Measurements from ENCODE around the gene IFNA5. TPM values are rescaled to one million over a fixed set of nuclear protein-coding genes. Genes with fewer than 3 reads are reported as not detected.

Gene IFNA5
- total and polyA plus RNA-seq, 2 of the 13 experiments (the other 11 are each of a cell fraction or from before 2014, with no cell fraction given) = not detected

GRCh38 chr9:21350787-21351186 lies 45.7 kb upstream of the IFNA5 start, which contains the start of gene IFNA6:
TSS of gene IFNA6 (minus strand) at chr9:21350887. CDS start at chr9:21350887, 0 bp downstream.
- no peak for ATAC-seq
- Histone ChIP-seq H3K27ac (ENCODE audit: extremely low read length, insufficient read depth, low read length) (no peak within 1 kb of the TSS), H3K79me2 (ENCODE audit: insufficient read depth, low read length) (no peaks in the 10 kb centered on the region), H3K4me3 (replicated peaks in 1 of 3; ENCODE audit: insufficient read depth in 1 of 3, low read depth in 2 of 3, low read length in 3 of 3) (no peak within 1 kb of the TSS), H4K20me1 (ENCODE audit: insufficient read depth, low read length) (no peaks in the 10 kb centered on the region), H3K4me1 (ENCODE audit: insufficient read depth, low read length) (no peaks in the 10 kb centered on the region), H3K36me3 (replicated peaks in 1 of 2; ENCODE audit: control insufficient read depth in 1 of 2, insufficient read depth in 2 of 2, low read length in 2 of 2) (no peaks in the 10 kb centered on the region), H2AFZ (ENCODE audit: low read length) (no peak within 1 kb of the TSS), H3K9ac (ENCODE audit: insufficient read depth, low read depth, low read length) (no peak within 1 kb of the TSS), H3K27me3 (ENCODE audit: control insufficient read depth in 1 of 2, insufficient read depth in 2 of 2, low read length in 2 of 2) (no peaks in the 10 kb centered on the region), H3K4me2 (ENCODE audit: low read depth, low read length) (no peak within 1 kb of the TSS), H3K9me3 (ENCODE audit: low read length) (no peaks in the 10 kb centered on the region)
- WGBS (ENCODE audit: low lambda C conversion rate) = 3% methylated on average over 1 of the region's 1 CpG
- no peak for DNase-seq (ENCODE audit: low spot score)
- TF ChIP-seq CHD2 (IDR thresholded peaks at IDR 0.05; ENCODE audit: low read depth, low read length) (no peak), ZNF780A (CRISPR knock-in tag; IDR thresholded peaks at IDR 0.05) (no peak), TEAD3 (CRISPR knock-in tag; optimal IDR thresholded peaks at IDR 0.05; ENCODE audit: borderline replicate concordance) (no peak), ZNF20 (CRISPR knock-in tag; IDR thresholded peaks at IDR 0.05) (no peak), ZNF776 (CRISPR knock-in tag; IDR thresholded peaks at IDR 0.05) (no peak), KAT2B (IDR thresholded peaks at IDR 0.05; ENCODE audit: borderline replicate concordance, low read depth, low read length) (no peak), ZZZ3 (CRISPR knock-in tag; IDR thresholded peaks at IDR 0.05; ENCODE audit: borderline replicate concordance) (no peak), HOXA7 (CRISPR knock-in tag; IDR thresholded peaks at IDR 0.05) (no peak), SRSF1 (optimal IDR thresholded peaks at IDR 0.05; ENCODE audit: low read depth, low read length) (no peak)
- POLR2A ChIA-PET = no interaction called here
- intact Hi-C loops (cut with micrococcal nuclease; ENCODE audit: unreplicated experiment) (no loop called here), in situ Hi-C loops (cut with HindIII; ENCODE audit: extremely low pct_ligation_motif_present, low pct_unique_long_range_greater_than_20kb) (no loop called here)
- no peak for FAIRE-seq
- no TSS peak for BruUV-seq (replicated peaks)
- CTCF ChIA-PET (ENCODE audit: low intra/inter-chr PET ratio, low total read pairs) = no interaction called here

DNA sequence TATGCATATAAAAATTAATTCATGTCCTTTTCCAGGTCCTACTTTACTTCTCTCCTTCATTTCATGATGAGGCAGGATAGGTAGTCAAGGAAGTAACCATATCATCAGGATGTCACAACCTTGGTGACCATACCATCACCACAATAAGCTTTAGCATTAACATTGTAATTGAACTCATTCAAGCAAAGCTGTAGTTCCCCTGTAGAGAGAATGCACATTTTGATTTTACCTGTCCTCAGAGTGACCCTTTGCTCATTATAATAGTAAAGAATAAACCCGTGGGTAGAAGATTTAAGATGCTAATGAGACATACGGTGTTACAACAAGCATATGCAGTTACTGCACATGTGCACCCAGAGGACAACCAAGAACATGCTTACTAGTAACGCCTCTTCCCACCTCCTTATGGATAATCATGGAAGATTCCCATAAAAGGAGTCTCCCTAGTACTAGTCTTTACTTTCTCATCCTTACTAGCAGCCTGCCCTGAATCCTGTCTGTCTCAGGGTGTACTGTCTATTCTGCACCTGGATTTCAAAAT lies 43.4 kb upstream of the IFNA5 start:
- intact Hi-C loops (cut with micrococcal nuclease; ENCODE audit: unreplicated experiment) = no loop called here
- CTCF ChIA-PET (ENCODE audit: low intra/inter-chr PET ratio, low total read pairs) = no interaction called here
- no TSS peak for BruUV-seq (replicated peaks)
- TF ChIP-seq ZNF24 (IDR thresholded peaks at IDR 0.05) (no peak), CREB1 (IDR thresholded peaks at IDR 0.05) (no peak), CREB1 (CRISPR knock-in tag; IDR thresholded peaks at IDR 0.05) (no peak), ZNF784 (CRISPR knock-in tag; IDR thresholded peaks at IDR 0.05; ENCODE audit: borderline replicate concordance) (no peak), RXRB (CRISPR knock-in tag; IDR thresholded peaks at IDR 0.05; ENCODE audit: borderline replicate concordance) (no peak), FOXC1 (CRISPR knock-in tag; IDR thresholded peaks at IDR 0.05; ENCODE audit: borderline replicate concordance) (no peak), ZNF432 (CRISPR knock-in tag; IDR thresholded peaks at IDR 0.05; ENCODE audit: borderline replicate concordance) (no peak), ZNF781 (CRISPR knock-in tag; IDR thresholded peaks at IDR 0.05; ENCODE audit: borderline replicate concordance, not compliant biosample characterization) (no peak), ZNF451 (CRISPR knock-in tag; IDR thresholded peaks at IDR 0.05) (no peak), NKX3-1 (CRISPR knock-in tag; IDR thresholded peaks at IDR 0.05) (no peak), HOXA9 (CRISPR knock-in tag; IDR thresholded peaks at IDR 0.05; ENCODE audit: borderline replicate concordance) (no peak), ZNF550 (CRISPR knock-in tag; IDR thresholded peaks at IDR 0.05; ENCODE audit: borderline replicate concordance) (no peak), ZNF207 (IDR thresholded peaks at IDR 0.05; ENCODE audit: borderline replicate concordance) (no peak)

More for the DNA sequence above, 43.4 kb upstream of the IFNA5 start:
- no peaks in the 10 kb centered on the region for H3K79me2 ChIP-seq (ENCODE audit: insufficient read depth, low read length)
- no peak overlapping the region for H2AFZ ChIP-seq (ENCODE audit: low read length)
- FAIRE-seq = no peak
- in situ Hi-C loops (cut with HindIII; ENCODE audit: extremely low pct_ligation_motif_present, low pct_unique_long_range_greater_than_20kb) = no loop called here
- 5% methylated on average over 2 of the region's 3 CpGs for WGBS (ENCODE audit: low lambda C conversion rate)
- no peak for DNase-seq (ENCODE audit: low spot score)
- H3K27me3 ChIP-seq (ENCODE audit: control insufficient read depth in 1 of 2, insufficient read depth in 2 of 2, low read length in 2 of 2) = no peaks in the 10 kb centered on the region
- no peak overlapping the region for H3K27ac ChIP-seq (ENCODE audit: extremely low read length, insufficient read depth, low read length)
- no peaks in the 10 kb centered on the region for H3K9me3 ChIP-seq (ENCODE audit: low read length)
- H3K36me3 ChIP-seq (replicated peaks in 1 of 2; ENCODE audit: control insufficient read depth in 1 of 2, insufficient read depth in 2 of 2, low read length in 2 of 2) = no peaks in the 10 kb centered on the region
- H3K4me3 ChIP-seq (replicated peaks in 1 of 3; ENCODE audit: insufficient read depth in 1 of 3, low read depth in 2 of 3, low read length in 3 of 3) = no peak overlapping the region
- ATAC-seq = no peak
- H3K4me2 ChIP-seq (ENCODE audit: low read depth, low read length) = no peak overlapping the region
- H4K20me1 ChIP-seq (ENCODE audit: insufficient read depth, low read length) = no peaks in the 10 kb centered on the region
- H3K9ac ChIP-seq (ENCODE audit: insufficient read depth, low read depth, low read length) = no peak overlapping the region
- H3K4me1 ChIP-seq (ENCODE audit: insufficient read depth, low read length) = no peaks in the 10 kb centered on the region
- POLR2A ChIA-PET = no interaction called here

Data from HepG2 (cell line).